HEK293T (cell line): Measurements from ENCODE around the gene ARID2.

Source experiments
- CTCF ChIA-PET: fragments of 350-600 bp; formaldehyde crosslinking; extraction: SDS; loops from one replicate; lab custom pipeline; 2021; ENCODE audit warnings: antibody characterized with exemption, inconsistent platforms; lab: Yijun Ruan, JAX
- POLR2A ChIA-PET: fragments of 350-600 bp; formaldehyde crosslinking; extraction: SDS; loops from one replicate; lab custom pipeline; 2020; ENCODE audit warnings: antibody characterized with exemption, inconsistent platforms; lab: Yijun Ruan, JAX
- DNase-seq: peaks from one replicate; pipeline ENCODE4 v3.0.0; 2012; ENCODE audit warnings: mixed read lengths; ENCODE audit errors: extremely low spot score
- ARNT ChIP-seq: fragments of 450-650 bp; IDR thresholded peaks from 2 replicates; pipeline ENCODE4 v1.6.1; 2017; ENCODE audit warnings: mild to moderate bottlenecking
- BHLHE40 ChIP-seq: fragments of 450-650 bp; IDR thresholded peaks from 2 replicates; pipeline ENCODE4 v1.6.1; 2016; ENCODE audit warnings: mild to moderate bottlenecking, moderate library complexity, borderline replicate concordance
- CTBP1 ChIP-seq: fragments of 450-650 bp; IDR thresholded peaks from 2 replicates; pipeline ENCODE4 v1.6.1; 2016; ENCODE audit warnings: borderline replicate concordance
- ELF4 ChIP-seq: fragments of 450-650 bp; IDR thresholded peaks from 2 replicates; pipeline ENCODE4 v1.6.1; 2017; ENCODE audit warnings: antibody characterized with exemption
- FOXA1 ChIP-seq: fragments of 450-650 bp; IDR thresholded peaks from 2 replicates; pipeline ENCODE4 v1.6.1; 2016; ENCODE audit warnings: mild to moderate bottlenecking
- FOXK2 ChIP-seq: fragments of 450-650 bp; IDR thresholded peaks from 2 replicates; pipeline ENCODE4 v1.6.1; 2016; ENCODE audit warnings: mild to moderate bottlenecking
- FOXM1 ChIP-seq: fragments of 450-650 bp; IDR thresholded peaks from 2 replicates; pipeline ENCODE4 v1.6.1; 2017; ENCODE audit warnings: mild to moderate bottlenecking, borderline replicate concordance
- HDGF ChIP-seq: fragments of 450-650 bp; IDR thresholded peaks from 2 replicates; pipeline ENCODE4 v1.6.1; 2017; ENCODE audit warnings: antibody characterized with exemption, borderline replicate concordance
- L3MBTL2 ChIP-seq: fragments of 450-650 bp; conservative IDR thresholded peaks from 2 replicates; pipeline ENCODE4 v1.6.1; 2016; ENCODE audit warnings: mild to moderate bottlenecking
- LEF1 ChIP-seq: fragments of 450-650 bp; IDR thresholded peaks from 2 replicates; pipeline ENCODE4 v1.6.1; 2017; ENCODE audit warnings: mild to moderate bottlenecking, borderline replicate concordance
- NFRKB ChIP-seq: fragments of 450-650 bp; IDR thresholded peaks from 2 replicates; pipeline ENCODE4 v1.6.1; 2016; ENCODE audit warnings: mild to moderate bottlenecking, moderate library complexity
- SP1 ChIP-seq: fragments of 450-650 bp; IDR thresholded peaks from 2 replicates; pipeline ENCODE4 v1.6.1; 2017
- SUZ12 ChIP-seq: fragments of 450-650 bp; IDR thresholded peaks from 2 replicates; pipeline ENCODE4 v1.6.1; 2016; ENCODE audit warnings: mild to moderate bottlenecking
- TARDBP ChIP-seq: fragments of 450-650 bp; IDR thresholded peaks from 2 replicates; pipeline ENCODE4 v1.6.1; 2016
- ZNF384 ChIP-seq: fragments of 450-650 bp; IDR thresholded peaks from 2 replicates; pipeline ENCODE4 v1.6.1; 2016
- TF ChIP-seq, protein P1 (sequence below): fragments of 450-650 bp; IDR thresholded peaks from 2 replicates; pipeline ENCODE4 v1.6.1; 2016

Gene ARID2

DNA sequence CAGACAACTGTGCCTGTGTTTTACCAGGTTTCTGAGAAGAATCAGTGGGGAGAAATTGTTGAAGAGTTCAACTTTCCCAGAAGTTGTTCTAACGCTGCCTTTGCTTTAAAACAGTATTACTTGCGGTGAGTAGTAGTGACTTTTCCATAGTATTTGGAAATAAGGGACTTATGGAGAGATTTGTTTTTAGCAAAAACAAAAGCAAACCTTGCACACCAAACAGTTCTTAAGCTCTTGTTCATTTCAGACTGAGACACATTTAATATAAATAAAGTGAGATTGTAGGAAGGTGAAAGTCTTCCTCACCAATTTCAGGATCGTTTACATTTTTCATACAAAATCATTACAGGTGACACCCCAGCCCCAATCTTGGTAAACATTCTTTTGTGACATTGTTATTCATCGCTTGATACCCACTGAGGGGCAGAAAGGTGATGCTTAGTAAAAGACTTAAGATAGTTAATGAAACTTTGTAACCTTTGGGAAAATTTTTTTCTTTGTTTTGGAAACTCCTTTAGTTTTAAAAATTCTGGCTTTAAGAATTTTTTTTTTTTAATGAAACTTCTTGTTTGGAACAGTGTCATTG is 1.8 kb downstream of the ARID2 start:
- DNase-seq: no peak
- POLR2A ChIA-PET: interaction anchor here (0.9 to 1.8 kb wide), 2 partner anchors 123 to 259 kb away, joined by 3 to 5 read pairs; partner anchors contain the start of gene SCAF11
- TF ChIP-seq TARDBP (no peak), LEF1 (no peak), ELF4 (no peak), L3MBTL2 (no peak), NFRKB (no peak), FOXM1 (no peak), FOXK2 (no peak), SP1 (no peak), ARNT (no peak), FOXA1 (no peak), ZNF384 (no peak)
- CTCF ChIA-PET: no interaction called here

DNA sequence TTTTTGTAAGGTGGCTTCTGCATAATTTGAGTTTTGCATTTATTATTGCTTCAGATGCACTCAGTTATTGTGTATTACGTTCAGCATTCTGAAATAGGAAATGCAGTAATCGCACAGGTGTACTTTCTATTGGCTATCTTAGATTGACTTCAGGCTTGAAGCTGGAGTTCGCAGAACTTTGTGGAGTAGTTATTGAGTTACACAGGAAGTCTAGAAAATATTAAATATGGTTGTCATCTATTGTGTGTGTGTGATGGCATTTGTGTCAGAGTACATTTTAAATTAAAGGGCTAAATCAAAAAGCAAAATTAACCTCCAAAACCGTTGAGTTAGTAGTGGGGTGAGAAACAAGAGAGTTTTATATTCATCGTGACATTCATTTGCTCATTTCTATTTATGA is 2.7 kb downstream of the ARID2 start:
- CTCF ChIA-PET: interaction anchor here (0.6 to 0.7 kb wide), 2 partner anchors 532 to 858 kb away, joined by 3 read pairs; no protein-coding TSS in a partner anchor
- POLR2A ChIA-PET: no interaction called here
- TF ChIP-seq FOXK2 (no peak), TARDBP (no peak), SUZ12 (no peak), FOXM1 (no peak), BHLHE40 (no peak), ELF4 (no peak), L3MBTL2 (no peak), HDGF (no peak), CTBP1 (no peak), FOXA1 (no peak)
- TF ChIP-seq, protein P1, sequence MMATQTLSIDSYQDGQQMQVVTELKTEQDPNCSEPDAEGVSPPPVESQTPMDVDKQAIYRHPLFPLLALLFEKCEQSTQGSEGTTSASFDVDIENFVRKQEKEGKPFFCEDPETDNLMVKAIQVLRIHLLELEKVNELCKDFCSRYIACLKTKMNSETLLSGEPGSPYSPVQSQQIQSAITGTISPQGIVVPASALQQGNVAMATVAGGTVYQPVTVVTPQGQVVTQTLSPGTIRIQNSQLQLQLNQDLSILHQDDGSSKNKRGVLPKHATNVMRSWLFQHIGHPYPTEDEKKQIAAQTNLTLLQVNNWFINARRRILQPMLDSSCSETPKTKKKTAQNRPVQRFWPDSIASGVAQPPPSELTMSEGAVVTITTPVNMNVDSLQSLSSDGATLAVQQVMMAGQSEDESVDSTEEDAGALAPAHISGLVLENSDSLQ: no peak
- no peak for DNase-seq

DNA sequence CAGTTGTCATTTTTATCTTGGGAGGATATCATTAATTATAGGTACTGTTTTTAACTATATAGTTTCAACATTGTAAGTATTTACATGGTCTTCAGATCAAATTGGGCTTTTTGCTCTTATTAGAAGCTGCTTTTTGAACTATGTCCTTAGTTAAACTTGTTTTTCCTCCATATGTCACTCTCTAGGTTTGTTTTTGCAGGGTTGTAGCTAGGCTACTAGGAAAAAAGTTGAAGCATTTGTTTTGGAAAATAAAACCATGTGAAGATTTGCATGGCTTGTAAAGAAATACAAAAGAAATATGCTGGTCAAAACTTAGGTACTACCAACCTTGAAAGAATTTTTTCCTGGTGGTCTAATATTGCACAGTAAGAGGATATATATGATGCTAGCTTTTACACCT is 3.4 kb downstream of the ARID2 start:
- CTCF ChIA-PET: no interaction called here

DNA sequence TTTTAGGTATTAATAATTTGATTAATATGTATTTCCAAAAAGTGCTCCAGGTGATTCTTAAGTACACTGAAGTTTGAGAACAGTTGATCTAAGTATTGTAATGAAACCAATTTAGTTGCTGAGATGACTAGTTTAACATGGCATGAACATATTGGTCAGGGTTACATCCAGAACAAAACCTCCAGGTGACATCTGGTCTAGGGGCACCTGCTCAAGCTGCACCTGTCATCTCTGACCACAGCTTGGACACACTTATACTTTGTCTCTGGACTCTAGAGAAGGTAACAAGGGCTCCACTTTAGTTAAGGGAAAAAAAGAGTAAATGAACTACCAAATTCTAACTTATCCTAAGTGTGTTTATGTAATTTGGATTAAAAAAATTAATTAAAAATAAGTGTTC is 8.1 kb downstream of the ARID2 start:
- POLR2A ChIA-PET: no interaction called here
- CTCF ChIA-PET: no interaction called here
- no peak for TF ChIP-seq LEF1
- TF ChIP-seq L3MBTL2: no peak
- no peak for TF ChIP-seq BHLHE40
- TF ChIP-seq ARNT: no peak
- TF ChIP-seq FOXM1: no peak
- no peak for TF ChIP-seq NFRKB
- TF ChIP-seq SUZ12: no peak
- TF ChIP-seq ZNF384: no peak
- TF ChIP-seq TARDBP: no peak
- no peak for TF ChIP-seq FOXK2
- no peak for TF ChIP-seq FOXA1
- TF ChIP-seq, protein P1: no peak
- TF ChIP-seq HDGF: no peak
- no peak for TF ChIP-seq SP1
- TF ChIP-seq CTBP1: no peak
- no peak for TF ChIP-seq ELF4
- no peak for DNase-seq

More for the DNA sequence above, 3.4 kb downstream of the ARID2 start:
- no peak for DNase-seq
- TF ChIP-seq LEF1 (no peak), SUZ12 (no peak), FOXM1 (no peak)
- POLR2A ChIA-PET: no interaction called here

DNA sequence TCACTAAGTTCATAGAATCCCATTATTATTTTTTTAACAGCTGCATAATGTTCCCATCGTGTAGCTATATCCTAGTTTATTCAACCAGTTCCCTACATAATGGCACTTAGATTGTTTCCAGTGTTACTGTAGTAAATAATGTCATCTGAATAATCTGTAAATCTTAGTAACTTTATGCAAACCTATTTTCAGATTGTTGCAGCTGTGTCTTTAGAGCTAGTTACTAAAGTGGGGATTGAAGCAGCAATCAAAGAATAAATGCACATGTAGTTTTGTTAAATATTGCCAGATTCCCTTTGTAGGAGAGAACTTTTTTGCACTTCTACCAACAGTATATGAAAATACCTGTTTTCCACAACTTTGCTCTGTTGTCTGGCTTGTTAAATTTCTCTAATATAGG is 13.1 kb downstream of the ARID2 start:
- ChIA-PET POLR2A (interaction anchor here (1.6 kb wide), 1 partner anchor 14 kb away, joined by 4 read pairs; no protein-coding TSS in a partner anchor), CTCF (interaction anchor here (1.6 kb wide), 1 partner anchor 14 kb away, joined by 6 read pairs; no protein-coding TSS in a partner anchor)
- no peak for DNase-seq
- no peak for TF ChIP-seq FOXA1
- TF ChIP-seq L3MBTL2: no peak
- no peak for TF ChIP-seq HDGF
- no peak for TF ChIP-seq BHLHE40

DNA sequence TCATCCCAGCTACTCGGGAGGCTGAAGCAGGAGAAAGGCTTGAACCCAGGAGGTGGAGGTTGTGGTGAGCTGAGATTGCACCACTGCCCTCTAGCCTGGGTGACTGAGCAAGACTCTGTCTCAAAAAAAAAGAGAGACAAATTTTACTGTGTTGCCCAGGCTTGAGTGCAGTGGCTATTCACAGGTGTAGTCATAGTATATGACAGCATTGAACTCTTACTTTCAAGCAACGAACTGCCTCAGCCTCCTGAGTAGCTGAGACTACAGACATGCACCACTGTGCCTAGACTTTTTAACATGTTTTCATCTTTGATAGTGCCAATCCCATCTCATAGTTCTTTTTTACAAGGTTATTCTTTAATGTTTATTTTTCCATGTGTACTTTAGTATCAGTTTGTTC is 13.7 kb downstream of the ARID2 start:
- no peak for DNase-seq
- ChIA-PET POLR2A (interaction anchor here (0.7 to 1.6 kb wide), 2 partner anchors 9 to 15 kb away, joined by 4 read pairs; no protein-coding TSS in a partner anchor), CTCF (interaction anchor here (1.6 kb wide), 1 partner anchor 15 kb away, joined by 6 read pairs; no protein-coding TSS in a partner anchor)
- TF ChIP-seq FOXA1 (no peak), ELF4 (no peak), FOXM1 (no peak), LEF1 (no peak), TARDBP (no peak)

DNA sequence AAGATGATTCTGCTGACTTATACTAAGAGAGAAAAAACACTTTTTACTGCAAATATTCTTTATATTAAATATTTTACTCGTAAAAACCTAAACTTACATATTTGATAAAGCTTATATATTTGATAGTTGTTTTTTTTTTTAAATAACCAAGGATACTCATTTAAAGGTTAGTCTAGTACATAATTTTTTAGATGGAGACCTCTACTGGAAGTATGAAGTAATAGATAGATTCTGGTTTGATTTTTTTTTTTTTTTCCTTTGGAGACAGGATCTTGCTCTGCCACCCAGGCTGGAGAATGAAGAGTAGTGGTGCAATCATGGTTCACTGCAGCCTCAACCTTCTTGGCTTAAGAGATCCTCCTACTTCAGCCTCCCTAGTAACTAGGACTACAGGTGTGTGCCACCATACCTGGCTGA is 16.4 kb downstream of the ARID2 start:
- no peak for TF ChIP-seq FOXA1
- TF ChIP-seq ZNF384: peak; percentile 93
- TF ChIP-seq, protein P1: no peak
- CTCF ChIA-PET: interaction anchor here (0.6 kb wide), 2 partner anchors 129 to 614 kb away, joined by 3 read pairs; no protein-coding TSS in a partner anchor
- POLR2A ChIA-PET: no interaction called here
- no peak for DNase-seq
